Thymus (tissue), 11 donors: ENCODE data around the gene PEX5L. TPM values are rescaled to one million over a fixed set of nuclear protein-coding genes. Genes with fewer than 3 reads are reported as not detected.
A peak's percentile ranks its signal among the peaks of the same experiment; 100 is the strongest.

Source experiments
- DNase-seq, 9 donors: peaks; one replicate each; pipeline ENCODE4 v3.0.0-alpha.2; 2013; ENCODE audit warnings: low spot score in 9 of 9, low read depth in 6 of 9, missing footprints in 1 of 9
- H3K27ac ChIP-seq, 2 donors: one replicate each; pipeline ENCODE4 v1.5.1; 2013; ENCODE audit warnings: control low read depth in 1 of 2, low read depth in 1 of 2, low read length in 1 of 2, mild to moderate bottlenecking in 1 of 2, moderate library complexity in 1 of 2
- H3K27me3 ChIP-seq, 2 donors: one replicate each; pipeline ENCODE4 v1.5.1; 2013; ENCODE audit warnings: low read length in 1 of 2; ENCODE audit not compliant: control insufficient read depth in 2 of 2, insufficient read depth in 1 of 2
- H3K36me3 ChIP-seq, 2 donors: one replicate each; pipeline ENCODE4 v1.5.1; 2013; ENCODE audit warnings: low read length in 1 of 2, mild to moderate bottlenecking in 1 of 2, moderate library complexity in 1 of 2; ENCODE audit not compliant: control insufficient read depth in 2 of 2, insufficient read depth in 2 of 2
- H3K4me1 ChIP-seq, 2 donors: one replicate each; pipeline ENCODE4 v1.5.1; 2013; ENCODE audit warnings: low read length in 2 of 2; ENCODE audit not compliant: control insufficient read depth in 2 of 2, insufficient read depth in 2 of 2
- H3K4me3 ChIP-seq, 2 donors: one replicate each; pipeline ENCODE4 v1.5.1; 2013; ENCODE audit warnings: low read length in 2 of 2, control low read depth in 1 of 2, mild to moderate bottlenecking in 1 of 2
- H3K9me3 ChIP-seq, 2 donors: one replicate each; pipeline ENCODE4 v1.5.1; 2013; ENCODE audit warnings: low read length in 1 of 2, mild to moderate bottlenecking in 1 of 2; ENCODE audit not compliant: control insufficient read depth in 2 of 2, insufficient read depth in 1 of 2
- WGBS: extraction: QIAGEN DNeasy Blood & Tissue Kit; methylation state at CpG from one replicate; pipeline ENCODE4 v1.1.7; 2013; 5-methylcytosine and 5-hydroxymethylcytosine counted together
- polyA plus RNA-seq: library from polyadenylated mRNA; stranded (reverse); fragments of 200-250 nt; gene quantifications from one replicate; pipeline ENCODE4 v1.2.3, GENCODE V29; 2013
- total RNA-seq: library from RNA; stranded (reverse); fragments of 120-200 nt; gene quantifications from one replicate; pipeline ENCODE4 v1.2.4, GENCODE V29; 2013
- donor health status: healthy.

PEX5L gene
- total and polyA plus RNA-seq, 2 donors: 0.27 to 1.9 TPM

- Histone ChIP-seq H3K36me3 (no peaks in the 10 kb centered on the region), H3K4me1 (no peaks in the 10 kb centered on the region), H3K9me3 (no peaks in the 10 kb centered on the region), H3K27me3 (no peaks in the 10 kb centered on the region), H3K27ac (no peak overlapping the region), H3K4me3 (no peak overlapping the region)
- WGBS: 93% methylated on average over 4 of the region's 4 CpGs
- no peak for DNase-seq
These were observed 128.8 kb downstream of the PEX5L start for GRCh38 chr3:179907784-179908482.

- Histone ChIP-seq H3K36me3 (no peaks in the 10 kb centered on the region), H3K9me3 (no peaks in the 10 kb centered on the region), H3K4me1 (no peaks in the 10 kb centered on the region), H3K4me3 (no peak overlapping the region), H3K27me3 (peaks cover 0 to 3% of the 10 kb centered on the region in 2 donors), H3K27ac (no peak overlapping the region)
- DNase-seq: no peak
- WGBS: 92% methylated on average over 10 of the region's 10 CpGs
These were observed 134.7 kb downstream of the PEX5L start for GRCh38 chr3:179902061-179902460.

GRCh38 chr3:179898024-179898423 is 138.7 kb downstream of the PEX5L start:
- DNase-seq: peak; percentile 23 to 77 (median 41)
- H3K27ac ChIP-seq: no peak overlapping the region
- H3K4me3 ChIP-seq: no peak overlapping the region
- H3K9me3 ChIP-seq: no peaks in the 10 kb centered on the region
- H3K4me1 ChIP-seq: no peaks in the 10 kb centered on the region
- H3K36me3 ChIP-seq: no peaks in the 10 kb centered on the region
- H3K27me3 ChIP-seq: peaks cover 0 to 3% of the 10 kb centered on the region in 2 donors
- WGBS: 24% methylated on average over 2 of the region's 2 CpGs

- 93% methylated on average over 4 of the region's 4 CpGs for WGBS
- Histone ChIP-seq H3K9me3 (no peaks in the 10 kb centered on the region), H3K4me1 (no peaks in the 10 kb centered on the region), H3K36me3 (no peaks in the 10 kb centered on the region), H3K27me3 (peaks cover 0 to 2% of the 10 kb centered on the region in 2 donors), H3K4me3 (no peak overlapping the region), H3K27ac (no peak overlapping the region)
- no peak for DNase-seq
These were observed 139.5 kb downstream of the PEX5L start for GRCh38 chr3:179897231-179897630.

- no peaks in the 10 kb centered on the region for H3K4me1 ChIP-seq
- no peak overlapping the region for H3K27ac ChIP-seq
- no peaks in the 10 kb centered on the region for H3K9me3 ChIP-seq
- H3K27me3 ChIP-seq: no peaks in the 10 kb centered on the region
- no peak overlapping the region for H3K4me3 ChIP-seq
- no peak for DNase-seq
- 93% methylated on average over 2 of the region's 2 CpGs for WGBS
- H3K36me3 ChIP-seq: no peaks in the 10 kb centered on the region
These were observed 140.2 kb downstream of the PEX5L start for GRCh38 chr3:179896507-179896906.

GRCh38 chr3:179895330-179895729 is 141.4 kb downstream of the PEX5L start:
- no peak for DNase-seq
- no peaks in the 10 kb centered on the region for H3K27me3 ChIP-seq
- H3K4me1 ChIP-seq: no peaks in the 10 kb centered on the region
- H3K4me3 ChIP-seq: no peak overlapping the region
- H3K27ac ChIP-seq: no peak overlapping the region
- H3K9me3 ChIP-seq: no peaks in the 10 kb centered on the region
- no peaks in the 10 kb centered on the region for H3K36me3 ChIP-seq

GRCh38 chr3:179887295-179887943 is 149.3 kb downstream of the PEX5L start:
- Histone ChIP-seq H3K27ac (no peak overlapping the region), H3K4me3 (no peak overlapping the region), H3K4me1 (no peaks in the 10 kb centered on the region), H3K36me3 (no peaks in the 10 kb centered on the region), H3K9me3 (no peaks in the 10 kb centered on the region), H3K27me3 (no peaks in the 10 kb centered on the region)
- DNase-seq: no peak
- 79% methylated on average over 4 of the region's 4 CpGs for WGBS

GRCh38 chr3:179885950-179886349 is 150.8 kb downstream of the PEX5L start:
- WGBS: 85% methylated on average over 2 of the region's 2 CpGs
- no peak overlapping the region for H3K27ac ChIP-seq
- H3K4me3 ChIP-seq: no peak overlapping the region
- no peaks in the 10 kb centered on the region for H3K36me3 ChIP-seq
- H3K9me3 ChIP-seq: no peaks in the 10 kb centered on the region
- no peak for DNase-seq
- H3K27me3 ChIP-seq: no peaks in the 10 kb centered on the region
- H3K4me1 ChIP-seq: no peaks in the 10 kb centered on the region

- Histone ChIP-seq H3K4me3 (no peak overlapping the region), H3K27me3 (no peaks in the 10 kb centered on the region), H3K9me3 (no peaks in the 10 kb centered on the region), H3K4me1 (no peaks in the 10 kb centered on the region), H3K36me3 (no peaks in the 10 kb centered on the region), H3K27ac (no peak overlapping the region)
- WGBS: 83% methylated on average over 1 of the region's 1 CpG
- DNase-seq: no peak
These were observed 152.6 kb downstream of the PEX5L start for GRCh38 chr3:179884136-179884535.
